Sigmoid colon (tissue), 7 donors: Measurements from ENCODE around the gene DAAM2. TPM values are rescaled to one million over a fixed set of nuclear protein-coding genes. Genes with fewer than 3 reads are reported as not detected.

ENCODE experiments used
- DNase-seq: peaks from one replicate; pipeline ENCODE4 v3.0.0-alpha.2; 2019
- H3K27ac ChIP-seq, 4 donors: fragments of 200-600 bp; sonication (generic); one replicate each; pipeline ENCODE4 v1.5.1; 2016 to 2019; ENCODE audit warnings: mild to moderate bottlenecking in 1 of 4
- H3K27me3 ChIP-seq, 3 donors: fragments of 200-600 bp; sonication (generic); one replicate each; pipeline ENCODE4 v1.5.1; 2019; ENCODE audit warnings: mild to moderate bottlenecking in 1 of 3
- H3K36me3 ChIP-seq, 4 donors: fragments of 200-600 bp; sonication (generic); one replicate each; pipeline ENCODE4 v1.5.1; 2016 to 2019
- H3K4me1 ChIP-seq, 4 donors: fragments of 200-600 bp; sonication (generic); one replicate each; pipeline ENCODE4 v1.5.1; 2017 to 2019
- H3K4me3 ChIP-seq, 4 donors: fragments of 200-600 bp; sonication (generic); one replicate each; pipeline ENCODE4 v1.5.1; 2017 to 2019; ENCODE audit warnings: mild to moderate bottlenecking in 2 of 4, moderate library complexity in 1 of 4
- H3K9me3 ChIP-seq, 4 donors: fragments of 200-600 bp in 3 of 4; sonication (generic) in 3 of 4; one replicate each; pipeline versions ENCODE4 v1.5.1 to v1.6.1; 2013 to 2019
- EP300 ChIP-seq, 4 donors: sonication (generic); formaldehyde crosslinking; IDR thresholded peaks; one replicate each; pipeline ENCODE4 v1.6.1; 2017; ENCODE audit warnings: antibody characterized with exemption in 4 of 4
- POLR2A ChIP-seq, 2 donors: fragments of 450-650 bp; IDR thresholded peaks; one replicate each; pipeline ENCODE4 v1.6.1; 2016; ENCODE audit warnings: antibody characterized with exemption in 2 of 2, mild to moderate bottlenecking in 2 of 2, moderate library complexity in 2 of 2
- POLR2AphosphoS5 ChIP-seq, 4 donors: sonication (generic); formaldehyde crosslinking; IDR thresholded peaks; one replicate each; pipeline ENCODE4 v1.6.1; 2017; ENCODE audit warnings: antibody characterized with exemption in 4 of 4
- WGBS, 2 donors: extraction: QIAGEN DNeasy Blood & Tissue Kit; methylation state at CpG; one replicate each; pipeline ENCODE4 v1.1.7; 2013; 5-methylcytosine and 5-hydroxymethylcytosine counted together
- intact Hi-C: fragments of 100-400 bp; cut with DNase I; formaldehyde crosslinking; loops from one replicate; pipeline ENCODE4 v1.15.1; 2023
- polyA plus RNA-seq, 3 donors: library from polyadenylated mRNA; stranded (reverse); fragments of 200-250 nt; gene quantifications; one replicate each; pipeline ENCODE4 v1.2.3, GENCODE V29; 2013
- total RNA-seq, 4 donors: library from RNA; depleted of rRNA; stranded (reverse); fragments of >200 nt; gene quantifications; one replicate each; pipeline ENCODE4 v1.1.0, GENCODE V29; 2016
- TF ChIP-seq, protein P1 (sequence below), 4 experiments: fragments of 450-650 bp in 3 of 4; fragments of 200-600 bp in 1 of 4; IDR thresholded peaks; one replicate each; pipeline ENCODE4 v1.5.1; 2016 to 2019; ENCODE audit warnings: antibody characterized with exemption in 4 of 4, mild to moderate bottlenecking in 3 of 4, moderate library complexity in 2 of 4
- donor health status: healthy with polysubstance abuse.
- donor health status: Bipolar disorder and iron deficiency.
- donor health status: healthy.

Gene DAAM2
- 10 to 100 TPM; 23.2 to 53.2 (median 35.4) TPM for total RNA-seq
- 1 to 10 TPM; 4.2 to 8.5 (median 8.3) TPM for polyA plus RNA-seq

DNA sequence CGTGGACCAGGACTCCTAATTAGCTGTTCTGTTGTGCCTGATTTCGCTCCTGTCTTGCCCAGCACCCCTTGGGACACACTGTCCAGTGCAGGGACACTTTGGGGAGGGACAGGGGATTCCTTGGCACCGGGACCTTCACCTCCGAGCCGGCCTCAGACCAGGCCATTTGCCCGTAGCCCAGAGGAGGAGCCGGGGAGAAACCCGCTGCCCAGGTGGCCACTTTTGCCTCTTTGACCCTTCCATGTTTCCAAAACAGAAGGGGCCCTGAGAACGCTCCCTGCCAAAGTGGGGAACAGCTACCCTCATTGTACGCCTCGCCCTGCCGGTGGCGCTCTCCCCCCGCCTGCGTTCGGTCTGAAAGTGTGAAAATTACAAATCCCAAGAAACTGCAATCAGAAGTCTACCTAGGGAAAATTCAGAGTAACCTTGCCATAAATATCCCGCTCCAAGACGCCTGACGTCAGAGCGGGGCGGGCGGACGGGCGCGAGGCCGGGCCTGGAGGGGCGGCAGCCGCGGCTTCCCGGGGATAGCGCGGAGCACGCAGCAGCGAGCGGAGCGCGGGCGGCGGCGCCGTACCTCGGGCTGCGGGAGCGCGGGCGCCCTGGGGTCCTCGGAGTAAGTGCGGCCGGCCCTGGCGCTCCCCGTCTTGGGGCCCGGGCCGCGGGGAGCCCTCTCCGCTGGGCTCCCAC is at the start of gene DAAM2:
DAAM2 (plus strand) TSS at position 527 of the 690 bp plus-strand sequence. CDS start 63,927 bp downstream, outside the sequence.
- intact Hi-C loops, result loop anchor here (2.0 to 5.0 kb wide), 3 partner anchors 67 to 415 kb away; partner anchors contain the start of gene KIF6
- H3K4me3 ChIP-seq, result peak within 1 kb of the TSS; percentile 64 to 86 (median 72)
- TF ChIP-seq POLR2AphosphoS5 (IDR thresholded peaks at IDR 0.05), result peak; percentile 37 to 73 (median 70)
- TF ChIP-seq, protein P1, sequence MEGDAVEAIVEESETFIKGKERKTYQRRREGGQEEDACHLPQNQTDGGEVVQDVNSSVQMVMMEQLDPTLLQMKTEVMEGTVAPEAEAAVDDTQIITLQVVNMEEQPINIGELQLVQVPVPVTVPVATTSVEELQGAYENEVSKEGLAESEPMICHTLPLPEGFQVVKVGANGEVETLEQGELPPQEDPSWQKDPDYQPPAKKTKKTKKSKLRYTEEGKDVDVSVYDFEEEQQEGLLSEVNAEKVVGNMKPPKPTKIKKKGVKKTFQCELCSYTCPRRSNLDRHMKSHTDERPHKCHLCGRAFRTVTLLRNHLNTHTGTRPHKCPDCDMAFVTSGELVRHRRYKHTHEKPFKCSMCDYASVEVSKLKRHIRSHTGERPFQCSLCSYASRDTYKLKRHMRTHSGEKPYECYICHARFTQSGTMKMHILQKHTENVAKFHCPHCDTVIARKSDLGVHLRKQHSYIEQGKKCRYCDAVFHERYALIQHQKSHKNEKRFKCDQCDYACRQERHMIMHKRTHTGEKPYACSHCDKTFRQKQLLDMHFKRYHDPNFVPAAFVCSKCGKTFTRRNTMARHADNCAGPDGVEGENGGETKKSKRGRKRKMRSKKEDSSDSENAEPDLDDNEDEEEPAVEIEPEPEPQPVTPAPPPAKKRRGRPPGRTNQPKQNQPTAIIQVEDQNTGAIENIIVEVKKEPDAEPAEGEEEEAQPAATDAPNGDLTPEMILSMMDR (IDR thresholded peaks at IDR 0.05), result no peak
- TF ChIP-seq POLR2A (IDR thresholded peaks at IDR 0.05), result no peak
- H3K27ac ChIP-seq, result peak within 1 kb of the TSS; percentile 82 to 94 (median 87)
- no peaks in the 10 kb centered on the region for H3K36me3 ChIP-seq
- H3K27me3 ChIP-seq, result no peaks in the 10 kb centered on the region
- H3K9me3 ChIP-seq, result no peaks in the 10 kb centered on the region
- H3K4me1 ChIP-seq, result peaks cover 0 to 44% (median 31%) of the 10 kb centered on the region in 4 donors
- 3 to 6% methylated on average over 55 of the region's 55 CpGs for WGBS, 2 donors
- DNase-seq, result peak; percentile 87

DNA sequence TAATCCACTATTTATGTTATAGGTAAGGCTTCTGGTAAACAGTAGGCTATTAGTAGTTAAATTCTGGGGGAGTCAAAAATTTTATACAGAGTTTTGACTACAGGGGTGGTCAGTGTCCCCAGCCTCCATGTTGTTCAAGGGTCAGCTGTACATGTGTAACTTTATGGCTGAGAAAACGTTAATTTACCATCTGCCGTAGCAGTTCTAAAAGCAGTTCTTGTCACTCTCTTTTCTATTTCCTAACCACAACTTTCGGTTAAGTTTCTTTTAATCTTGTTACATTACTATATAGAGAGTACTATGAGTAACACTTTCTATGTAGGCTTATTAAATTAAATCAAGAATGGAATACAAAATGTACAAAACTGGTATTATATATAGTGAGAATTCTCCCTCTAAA is 45.4 kb upstream of the DAAM2 start:
- 66 to 78% methylated on average over 3 of the region's 3 CpGs for whole genome bisulfite sequencing, 2 donors
- Histone ChIP-seq H3K4me3 (no peak overlapping the region), H3K27me3 (no peaks in the 10 kb centered on the region), H3K4me1 (no peaks in the 10 kb centered on the region), H3K27ac (no peak overlapping the region), H3K9me3 (no peaks in the 10 kb centered on the region), H3K36me3 (no peaks in the 10 kb centered on the region)
- TF ChIP-seq POLR2AphosphoS5 (IDR thresholded peaks at IDR 0.05), result no peak
- TF ChIP-seq, protein P1 (IDR thresholded peaks at IDR 0.05), result no peak
- intact Hi-C loops, result no loop called here
- no peak for DNase-seq

DNA sequence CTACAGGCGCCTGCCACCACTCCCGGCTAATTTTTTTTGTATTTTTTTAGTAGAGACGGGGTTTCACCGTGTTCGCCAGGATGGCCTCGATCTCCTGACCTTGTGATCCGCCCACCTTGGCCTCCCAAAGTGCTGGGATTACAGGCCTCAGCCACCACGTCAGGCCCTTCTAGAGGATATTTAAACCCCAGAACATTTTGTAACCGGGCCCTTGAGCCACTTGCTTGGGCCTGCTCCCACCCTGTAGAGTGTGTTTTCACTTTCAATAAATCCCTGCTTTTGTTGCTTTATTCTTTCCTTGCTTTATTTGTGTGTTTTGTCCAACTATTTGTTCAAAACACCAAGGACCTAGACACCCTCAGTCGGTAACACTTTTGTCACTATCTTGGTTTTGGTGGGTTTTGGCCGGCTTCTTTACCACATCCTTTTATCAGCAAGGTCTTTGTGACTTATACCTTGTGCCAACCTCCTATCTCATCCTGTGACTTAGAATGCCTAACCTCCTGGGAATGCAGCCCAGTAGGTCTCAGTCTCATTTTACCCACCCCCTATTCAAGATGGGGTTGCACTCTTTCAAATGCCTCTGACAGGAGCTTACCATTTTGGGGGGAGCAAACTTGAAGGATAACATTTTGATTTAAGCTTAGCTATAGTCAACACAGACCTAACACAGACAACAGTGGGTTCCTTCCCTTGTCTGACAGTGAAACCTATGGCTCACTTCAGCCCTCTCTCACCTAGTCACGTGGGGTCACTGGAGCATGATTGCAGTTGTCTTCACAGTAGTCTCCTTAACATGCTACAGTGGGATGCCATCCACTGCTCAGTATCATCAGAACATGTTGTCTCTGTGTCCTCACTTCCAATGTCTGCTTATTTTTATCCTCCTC is 39.1 kb upstream of the DAAM2 start:
- Histone ChIP-seq H3K4me1 (peaks cover 0 to 8% (median 5%) of the 10 kb centered on the region in 4 donors), H3K27me3 (no peaks in the 10 kb centered on the region), H3K9me3 (no peaks in the 10 kb centered on the region), H3K4me3 (no peak overlapping the region), H3K36me3 (no peaks in the 10 kb centered on the region), H3K27ac (peak overlapping the region; percentile 7 to 32 (median 28))
- intact Hi-C loops, result no loop called here
- 89 to 92% methylated on average over 12 of the region's 12 CpGs for whole genome bisulfite sequencing, 2 donors
- no peak for DNase-seq
- TF ChIP-seq EP300 (IDR thresholded peaks at IDR 0.05), result no peak
- TF ChIP-seq POLR2A (IDR thresholded peaks at IDR 0.05), result no peak
- no peak for TF ChIP-seq POLR2AphosphoS5 (IDR thresholded peaks at IDR 0.05)
- TF ChIP-seq, protein P1 (IDR thresholded peaks at IDR 0.05), result no peak

DNA sequence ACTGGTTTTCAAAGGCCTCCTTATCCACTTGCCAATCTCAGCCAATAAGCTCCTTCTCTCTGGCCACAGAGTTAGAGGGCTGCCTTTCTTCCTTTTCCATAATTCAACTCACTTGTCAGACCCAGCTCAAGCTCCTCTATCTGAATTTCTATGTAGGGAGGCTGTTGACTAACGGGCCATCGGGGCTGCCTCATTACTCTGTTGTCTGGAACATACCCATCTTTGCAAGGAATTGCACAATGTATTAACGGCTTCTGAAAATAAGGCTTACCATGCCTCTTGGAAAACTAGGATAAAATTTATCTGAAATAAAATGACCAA is 38.5 kb upstream of the DAAM2 start:
- Histone ChIP-seq H3K4me1 (peaks cover 0 to 8% (median 5%) of the 10 kb centered on the region in 4 donors), H3K27ac (peak overlapping the region; percentile 7 to 32 (median 28)), H3K36me3 (no peaks in the 10 kb centered on the region), H3K9me3 (no peaks in the 10 kb centered on the region), H3K4me3 (no peak overlapping the region), H3K27me3 (no peaks in the 10 kb centered on the region)
- intact Hi-C loops, result no loop called here
- DNase-seq, result peak; percentile 75
- 51 to 82% methylated on average over 3 of the region's 3 CpGs for WGBS, 2 donors
- TF ChIP-seq POLR2AphosphoS5 (IDR thresholded peaks at IDR 0.05) (peak in 3 of 4 donors; percentile 17 to 33 (median 19)), POLR2A (IDR thresholded peaks at IDR 0.05) (no peak)

DNA sequence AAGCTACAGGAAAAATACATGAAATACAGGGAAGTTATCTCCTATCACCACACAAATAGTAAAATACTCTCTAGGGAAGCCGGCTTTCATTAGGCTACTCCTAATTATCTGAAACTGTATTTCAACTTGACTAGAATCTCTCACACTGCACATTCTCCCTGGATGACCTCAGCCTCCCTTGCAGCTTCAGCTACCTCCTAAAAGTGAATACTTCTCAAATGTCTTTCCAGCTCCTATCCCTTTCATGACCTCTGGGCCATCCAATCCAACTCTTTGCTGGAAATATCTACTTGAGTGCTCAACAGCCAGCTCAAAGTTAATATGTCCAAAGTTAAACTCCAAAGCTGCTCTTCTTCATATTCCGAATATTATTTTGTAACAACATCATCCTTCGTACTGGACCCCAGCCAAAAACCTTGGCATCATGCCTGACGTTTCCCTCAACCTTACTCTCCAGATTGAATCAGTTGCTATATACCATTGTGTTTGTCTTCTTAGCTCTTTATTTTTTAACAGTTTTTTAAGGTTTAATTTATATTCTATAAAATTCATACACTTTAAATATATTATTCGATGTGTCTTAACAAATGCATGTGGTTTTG is 37.6 kb upstream of the DAAM2 start:
- Histone ChIP-seq H3K36me3 (no peaks in the 10 kb centered on the region), H3K4me3 (no peak overlapping the region), H3K9me3 (no peaks in the 10 kb centered on the region), H3K27me3 (no peaks in the 10 kb centered on the region), H3K27ac (peak overlapping the region; percentile 1 to 35 (median 32)), H3K4me1 (peaks cover 0 to 8% (median 5%) of the 10 kb centered on the region in 4 donors)
- TF ChIP-seq POLR2A (IDR thresholded peaks at IDR 0.05), result no peak
- TF ChIP-seq EP300 (IDR thresholded peaks at IDR 0.05), result no peak
- no peak for TF ChIP-seq POLR2AphosphoS5 (IDR thresholded peaks at IDR 0.05)
- TF ChIP-seq, protein P1 (IDR thresholded peaks at IDR 0.05), result no peak
- 85 to 87% methylated on average over 5 of the region's 5 CpGs for whole genome bisulfite sequencing, 2 donors
- intact Hi-C loops, result no loop called here
- no peak for DNase-seq
